PC-3 (cell line): ENCODE results near the gene MAN1B1. TPM values are rescaled to one million over a fixed set of nuclear protein-coding genes. Genes with fewer than 3 reads are reported as not detected.

ENCODE experiments used
- ATAC-seq: fragments of 200-7000 bp; cut with Tn5 transposase; 2 replicates; pipeline ENCODE4 v1.9.1; 2020; ENCODE audit warnings: mild to moderate bottlenecking, moderate library complexity
- BruUV-seq: library from RNA; stranded (reverse); fragments of 400-500 nt; replicated peaks from 2 replicates; lab custom pipeline; 2021; lab: Mats Ljungman, UMichigan
- CTCF ChIA-PET: fragments of 300-600 bp; sonication (Branson Sonifier 250); formaldehyde crosslinking; loops from one replicate; lab custom pipeline; 2022; ENCODE audit warnings: antibody characterized with exemption; lab: Charles Lee
- POLR2A ChIA-PET: fragments of 300-600 bp; sonication (Branson Sonifier 250); formaldehyde crosslinking; loops from one replicate; lab custom pipeline; 2022; ENCODE audit warnings: antibody characterized with exemption; ENCODE audit not compliant: unreplicated experiment; lab: Charles Lee
- DNase-seq: peaks from one replicate; pipeline ENCODE4 v3.0.0-alpha.2; 2015
- H2AFZ ChIP-seq: fragments of 300-600 bp; sonication (generic); 2 replicates; pipeline ENCODE4 v1.6.0; 2016; ENCODE audit warnings: antibody characterized with exemption, low read length
- H3F3A ChIP-seq: fragments of 300-600 bp; sonication (generic); one replicate; pipeline ENCODE4 v1.6.0; 2017; ENCODE audit warnings: antibody characterized with exemption, low read length, control low read depth, mild to moderate bottlenecking; ENCODE audit not compliant: unreplicated experiment
- H3K27ac ChIP-seq: fragments of 300-600 bp; sonication (generic); 2 replicates; pipeline ENCODE4 v1.5.1; 2016; ENCODE audit warnings: mild to moderate bottlenecking, low read length
- H3K27me3 ChIP-seq: fragments of 300-600 bp; sonication (generic); 2 replicates; pipeline ENCODE4 v1.6.1; 2016; ENCODE audit warnings: low read length, mixed read lengths
- H3K36me3 ChIP-seq: fragments of 300-600 bp; sonication (generic); 2 replicates; pipeline ENCODE4 v1.6.1; 2016; ENCODE audit warnings: low read depth, mixed run types, low read length, mixed read lengths
- H3K4me1 ChIP-seq: fragments of 300-600 bp; sonication (generic); 2 replicates; pipeline ENCODE4 v1.5.1; 2016; ENCODE audit warnings: low read length; ENCODE audit not compliant: insufficient read depth
- H3K4me2 ChIP-seq: fragments of 300-600 bp; sonication (generic); 2 replicates; pipeline ENCODE4 v1.6.0; 2016; ENCODE audit warnings: low read length
- H3K4me3 ChIP-seq: fragments of 300-600 bp; sonication (generic); 2 replicates; pipeline ENCODE4 v1.5.1; 2016; ENCODE audit warnings: mild to moderate bottlenecking, low read length, mixed read lengths
- H3K79me2 ChIP-seq: fragments of 300-600 bp; sonication (generic); 2 replicates; pipeline ENCODE4 v1.6.1; 2017; ENCODE audit warnings: low read length, mixed read lengths
- H3K9ac ChIP-seq: fragments of 300-600 bp; sonication (generic); 2 replicates; pipeline ENCODE4 v1.6.0; 2016; ENCODE audit warnings: mild to moderate bottlenecking, low read length
- H3K9me2 ChIP-seq: fragments of 300-600 bp; sonication (generic); replicated peaks from 2 replicates; pipeline ENCODE4 v1.6.1; 2016; ENCODE audit warnings: mixed run types, low read length, mixed read lengths
- H3K9me3 ChIP-seq: fragments of 300-600 bp; sonication (generic); 2 replicates; pipeline ENCODE4 v1.6.1; 2016; ENCODE audit warnings: low read length, mixed read lengths
- H4K20me1 ChIP-seq: fragments of 300-600 bp; sonication (generic); 2 replicates; pipeline ENCODE4 v1.6.1; 2016; ENCODE audit warnings: low read length, mixed read lengths
- CTCF ChIP-seq: fragments of 300-600 bp; sonication (generic); conservative IDR thresholded peaks from 2 replicates; pipeline ENCODE4 v1.5.1; 2017; ENCODE audit warnings: antibody characterized with exemption, low read depth, mild to moderate bottlenecking, low read length
- EZH2 ChIP-seq: fragments of 300-600 bp; sonication (generic); IDR thresholded peaks from one replicate; pipeline ENCODE4 v1.6.1; 2017; ENCODE audit warnings: antibody characterized with exemption, mild to moderate bottlenecking, low read length; ENCODE audit not compliant: unreplicated experiment
- EZH2phosphoT487 ChIP-seq: fragments of 300-600 bp; sonication (generic); IDR thresholded peaks from 2 replicates; pipeline ENCODE4 v1.6.1; 2018; ENCODE audit warnings: mild to moderate bottlenecking, antibody characterized with exemption, low read length, borderline replicate concordance
- intact Hi-C: fragments of 100-400 bp; cut with micrococcal nuclease; formaldehyde crosslinking; loops from 2 replicates; pipeline ENCODE4 v1.9.0; 2023
- total RNA-seq: library from RNA; depleted of rRNA; stranded (reverse); fragments of >200 nt; gene quantifications from 2 replicates; pipeline ENCODE4 v1.2.3, GENCODE V29; 2014

Gene MAN1B1
- total RNA-seq, 1 experiment from 2014 or later, result 65.5 TPM

GRCh38 chr9:137070906-137071275 lies 15.9 kb upstream of the MAN1B1 start:
- POLR2A ChIA-PET, result no interaction called here
- Histone ChIP-seq H3K4me3 (peak overlapping the region; percentile 84; the same call in 1 of the 2 replicates), H3K27ac (no peak overlapping the region), H3K9me3 (no peaks in the 10 kb centered on the region), H3K4me2 (peak overlapping the region; percentile 80), H3K4me1 (peaks cover 20% of the 10 kb centered on the region), H3K27me3 (no peaks in the 10 kb centered on the region), H3K9ac (peak overlapping the region; percentile 37), H3K79me2 (peaks cover 30% of the 10 kb centered on the region), H4K20me1 (peaks cover 13% of the 10 kb centered on the region; the same call in 1 of the 2 replicates), H3K9me2 (no peaks in the 10 kb centered on the region), H3K36me3 (no peaks in the 10 kb centered on the region), H3F3A (peaks cover 2% of the 10 kb centered on the region), H2AFZ (peak overlapping the region; percentile 69)
- TF ChIP-seq EZH2 (no peak), EZH2phosphoT487 (no peak), CTCF (no peak)
- intact Hi-C loops, result loop anchor here (1.0 kb wide), 1 partner anchor 15 kb away; the partner anchor contains the start of gene MAN1B1
- CTCF ChIA-PET, result interaction anchor here (0.5 to 1.2 kb wide), 6 partner anchors 12 to 520 kb away, joined by 3 to 12 read pairs (median 4); partner anchors contain the start of genes NPDC1 and ZMYND19
- BruUV-seq, result no TSS peak
- DNase-seq, result no peak
- ATAC-seq, result peak; percentile 21

- CTCF ChIA-PET, result interaction anchor here (0.6 to 0.7 kb wide), 2 partner anchors 12 to 165 kb away, joined by 3 to 8 read pairs; no protein-coding TSS in a partner anchor
Observed at GRCh38 chr9:137071282-137071681, 15.5 kb upstream of the MAN1B1 start.

More at GRCh38 chr9:137071282-137071681, 15.5 kb upstream of the MAN1B1 start:
- ATAC-seq (no peak), DNase-seq (no peak)
- Histone ChIP-seq H3F3A (peaks cover 2% of the 10 kb centered on the region), H3K36me3 (no peaks in the 10 kb centered on the region), H4K20me1 (peaks cover 13% of the 10 kb centered on the region; the same call in 1 of the 2 replicates), H3K4me1 (peaks cover 20% of the 10 kb centered on the region), H3K9me2 (no peaks in the 10 kb centered on the region), H3K9ac (no peak overlapping the region; the same call in 1 of the 2 replicates), H3K27ac (no peak overlapping the region), H3K79me2 (peaks cover 30% of the 10 kb centered on the region), H3K9me3 (no peaks in the 10 kb centered on the region), H2AFZ (0 out of 2 replicates have a peak overlapping the region, but pooled peaks have one; percentile 69), H3K4me2 (peak overlapping the region; percentile 80), H3K27me3 (no peaks in the 10 kb centered on the region), H3K4me3 (peak overlapping the region; percentile 84; the same call in 1 of the 2 replicates)
- BruUV-seq, result no TSS peak
- no peak for TF ChIP-seq EZH2phosphoT487
- TF ChIP-seq CTCF, result no peak
- no peak for TF ChIP-seq EZH2
- intact Hi-C loops, result no loop called here
- POLR2A ChIA-PET, result no interaction called here
